Stimulated activated CD4-positive, alpha-beta T cell treated with anti-CD3 and anti-CD28 coated beads, TNF-alpha, amount 100 ng/mL, for 4 hours (primary cell): ENCODE measurements around the gene DUSP1.

Experiments
- DNase-seq, 3 experiments: peaks; one replicate each; pipeline ENCODE4 v3.0.0-alpha.2; 2020; ENCODE audit warnings: low read depth in 3 of 3

Gene DUSP1

GRCh38 chr5:172743112-172743959 is 27.7 kb downstream of the DUSP1 start:
- DNase-seq = no peak

GRCh38 chr5:172741206-172741582 is 29.8 kb downstream of the DUSP1 start:
- DNase-seq = no peak

DNA sequence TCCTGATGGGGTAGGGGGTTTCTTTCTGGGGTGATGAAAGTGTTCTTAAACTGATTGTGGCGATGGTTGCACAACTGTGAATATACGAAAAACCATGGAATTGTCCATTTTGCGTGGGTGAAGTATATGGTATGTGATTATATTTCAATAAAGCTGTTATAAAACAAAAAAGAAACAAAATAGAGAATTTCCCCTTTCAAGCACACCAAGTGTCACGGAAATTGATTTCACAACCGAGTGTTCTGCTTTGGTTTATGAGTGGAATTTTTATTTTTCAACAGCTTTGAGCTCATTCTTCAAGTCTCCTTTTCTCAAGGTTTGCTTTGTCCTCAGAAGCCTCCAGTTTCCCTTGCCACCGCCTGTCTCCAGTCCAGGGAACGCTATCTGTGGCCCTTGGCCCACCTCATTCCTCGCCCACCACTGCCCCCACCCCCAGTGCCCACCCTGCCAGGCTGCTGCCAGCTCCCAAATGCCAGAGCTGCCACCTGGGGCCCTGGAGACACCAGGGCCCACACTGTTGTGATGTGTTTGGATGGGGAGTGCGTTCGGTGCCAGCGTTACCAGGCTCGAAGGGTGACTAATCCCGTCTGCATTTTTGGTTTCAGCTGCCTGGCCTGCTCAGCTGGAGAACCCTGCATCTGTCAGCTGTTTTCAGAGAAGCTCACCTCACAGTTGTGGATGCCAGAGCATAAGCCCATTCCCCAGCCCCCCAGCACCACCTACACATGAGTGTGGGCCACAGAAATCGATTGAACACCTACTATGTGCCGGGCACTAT is 30.4 kb downstream of the DUSP1 start:
- no peak for DNase-seq

GRCh38 chr5:172739375-172739774 is 31.6 kb downstream of the DUSP1 start:
- no peak for DNase-seq

GRCh38 chr5:172736508-172737135 is 34.4 kb downstream of the DUSP1 start:
- no peak for DNase-seq

- no peak for DNase-seq
Observed at GRCh38 chr5:172735141-172735831, 35.7 kb downstream of the DUSP1 start.

DNA sequence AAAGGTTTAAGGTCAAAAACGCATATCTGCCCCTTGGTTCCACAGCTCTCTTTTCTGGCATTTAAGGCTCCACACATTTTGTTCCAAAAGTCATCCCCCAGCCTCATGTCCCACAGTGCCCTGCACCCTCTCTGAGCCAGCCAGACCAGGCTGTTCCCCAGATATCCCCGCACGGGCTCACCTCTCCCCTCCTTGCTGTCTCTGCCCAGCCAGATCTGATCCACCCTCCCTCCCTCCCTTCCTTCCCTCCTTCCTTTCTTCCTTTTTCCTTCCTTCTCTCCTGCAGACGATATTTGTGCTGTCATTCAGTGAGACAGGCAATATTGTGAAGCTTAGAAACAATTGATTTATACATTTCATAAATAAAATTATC is 37.0 kb downstream of the DUSP1 start:
- DNase-seq = no peak

DNA sequence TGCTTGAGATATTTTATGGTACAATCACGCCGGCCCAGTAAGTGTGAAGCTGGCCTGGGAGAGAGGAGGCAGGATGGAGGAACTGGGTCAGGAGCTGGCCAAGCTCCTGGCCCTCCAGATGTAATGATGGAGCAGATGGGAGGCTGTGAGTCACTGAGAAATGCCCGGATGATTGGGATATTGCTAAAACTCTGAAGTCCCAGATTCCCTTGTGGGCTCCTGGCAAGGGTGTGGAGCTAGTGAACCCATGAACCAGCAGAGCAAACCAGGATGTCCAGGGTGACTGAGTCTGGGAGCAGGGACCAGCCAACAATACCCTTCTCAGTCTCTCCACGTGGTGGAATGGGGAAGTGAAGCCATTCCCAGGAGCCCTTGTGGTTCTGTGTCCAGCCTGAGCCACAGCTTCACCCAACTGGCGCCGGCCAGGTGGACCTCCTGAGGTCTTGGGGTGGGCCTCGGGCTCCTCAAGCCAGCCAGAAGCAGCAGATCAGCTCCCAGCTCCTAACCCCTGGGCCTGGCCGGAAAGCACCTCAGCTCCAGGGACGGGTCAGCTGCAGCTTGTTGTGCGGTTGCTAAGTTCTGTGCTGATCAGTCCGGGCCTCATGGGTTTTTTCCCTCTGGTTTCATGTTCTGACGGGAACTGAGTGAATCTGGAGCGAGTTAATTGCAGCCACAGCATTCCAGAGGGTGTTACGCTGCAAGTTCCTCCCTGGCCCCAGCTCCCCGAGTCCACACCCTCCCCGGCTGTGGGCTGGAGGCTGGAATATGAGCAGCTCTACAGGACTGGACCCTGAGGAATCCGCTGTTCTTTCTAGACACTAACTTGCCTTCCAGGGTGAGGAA is 37.6 kb downstream of the DUSP1 start:
- no peak for DNase-seq

DNA sequence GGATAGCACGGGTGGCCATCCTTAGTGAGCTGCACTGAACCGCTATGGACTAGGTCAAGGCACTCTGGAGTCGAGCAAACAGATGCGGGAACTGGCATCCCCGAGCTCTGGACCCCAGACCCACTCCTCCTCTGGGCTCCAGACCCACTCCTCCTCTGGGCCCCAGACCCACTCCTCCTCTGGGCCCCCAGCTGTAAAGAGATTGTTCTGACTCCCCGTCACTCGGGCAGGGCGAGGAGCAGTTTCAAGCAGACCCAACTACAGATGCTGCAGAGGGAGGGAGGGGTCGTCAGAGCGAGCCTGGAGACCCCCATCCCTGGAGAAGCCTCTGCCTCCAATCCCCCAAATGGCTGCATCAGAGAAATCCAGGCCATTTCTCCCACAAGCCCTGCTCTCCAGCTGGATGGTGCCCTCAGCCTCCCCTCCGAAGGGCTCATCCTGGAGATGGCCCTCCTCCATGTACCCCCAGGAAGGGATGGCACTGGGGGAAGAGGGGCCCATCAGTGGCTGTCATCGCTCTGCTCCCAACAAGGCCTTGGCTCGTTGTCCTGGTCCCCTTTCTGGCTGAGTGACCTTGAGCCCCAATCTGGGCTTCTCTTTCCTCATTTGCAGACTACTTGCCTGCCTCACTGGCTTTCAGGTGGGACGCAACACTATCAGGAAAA is 38.7 kb downstream of the DUSP1 start:
- DNase-seq = no peak

- DNase-seq = no peak
Observed at GRCh38 chr5:172731680-172732074, 39.3 kb downstream of the DUSP1 start.

GRCh38 chr5:172730981-172731679 is 39.9 kb downstream of the DUSP1 start:
- no peak for DNase-seq

GRCh38 chr5:172730222-172730621 is 40.8 kb downstream of the DUSP1 start:
- no peak for DNase-seq

- DNase-seq = no peak
Observed at GRCh38 chr5:172729588-172729987, 41.4 kb downstream of the DUSP1 start.

DNA sequence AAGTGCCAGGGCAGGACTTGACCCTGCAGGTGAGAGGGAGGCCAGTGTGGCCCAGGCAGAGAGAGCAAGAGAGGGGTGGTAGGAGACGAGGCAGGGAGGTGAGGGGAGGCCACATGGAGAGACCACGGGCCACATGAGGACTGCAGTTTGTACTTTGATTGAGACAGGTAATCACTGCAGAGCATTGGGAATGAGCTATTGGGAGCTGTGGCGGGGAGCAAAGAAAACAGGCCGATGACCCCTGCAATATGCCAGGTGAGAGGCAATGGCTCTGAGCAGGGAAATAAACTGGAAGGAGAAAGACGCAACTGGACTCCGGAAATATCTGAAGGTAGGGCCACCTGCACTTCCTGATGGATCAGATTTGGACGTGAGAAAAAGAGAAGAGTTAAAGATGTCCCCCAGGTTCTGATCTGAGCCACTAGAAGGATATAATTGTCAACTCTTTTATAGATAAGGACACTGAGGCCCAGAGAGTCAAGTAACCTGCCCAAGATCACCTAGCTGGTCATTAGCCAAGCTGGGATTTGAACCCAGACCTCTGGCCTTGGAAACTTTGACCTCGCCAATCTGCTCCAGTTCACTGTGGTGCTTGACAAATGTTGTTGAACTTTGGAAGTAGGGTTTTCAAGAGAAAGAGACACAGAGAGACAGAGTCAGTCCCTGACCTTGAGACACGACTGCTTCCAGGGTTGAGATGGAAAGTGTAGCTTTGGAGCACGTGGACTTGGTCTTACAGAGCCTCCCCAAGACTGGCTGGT is 42.3 kb downstream of the DUSP1 start:
- no peak for DNase-seq

DNA sequence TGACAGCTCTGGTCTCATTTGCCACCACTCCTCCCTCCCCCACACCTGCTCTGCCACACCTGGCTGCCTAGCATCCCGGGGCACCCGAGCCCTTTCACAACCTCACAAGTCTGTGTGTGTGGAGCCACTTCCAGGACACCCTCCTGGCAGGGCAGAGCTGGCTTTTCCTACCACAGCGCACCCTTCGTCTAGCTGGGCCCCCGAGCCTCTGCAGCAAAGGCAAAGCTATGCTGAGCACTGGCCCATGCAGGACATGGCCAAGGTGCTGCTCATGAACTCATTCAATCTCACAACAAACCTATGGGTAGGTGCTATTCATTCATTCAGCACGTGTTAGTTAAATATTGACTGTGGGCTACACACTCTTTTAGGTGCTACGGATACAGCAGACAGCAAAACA is 43.4 kb downstream of the DUSP1 start:
- no peak for DNase-seq

- DNase-seq = no peak
Observed at GRCh38 chr5:172726966-172727365, 44.0 kb downstream of the DUSP1 start.

DNA sequence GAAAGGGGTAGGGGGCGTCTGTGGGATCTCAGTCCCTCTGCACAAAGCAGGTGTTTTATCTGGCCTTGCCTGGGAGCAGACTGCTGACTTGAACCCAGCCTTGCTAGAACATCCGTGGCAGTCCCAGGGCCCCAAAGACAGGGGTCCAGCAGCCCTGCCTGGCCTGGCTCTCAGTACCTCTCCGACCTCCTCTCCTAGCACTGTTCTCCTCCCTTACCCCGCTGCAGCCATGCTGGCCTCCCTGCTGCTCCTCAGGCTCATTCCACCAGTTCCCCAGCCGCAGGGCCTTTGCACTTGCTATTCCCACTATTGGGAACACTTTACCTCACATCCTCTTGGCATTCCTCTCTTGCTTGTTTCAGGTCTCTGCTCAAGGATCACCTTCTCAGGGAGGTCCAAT is 45.2 kb downstream of the DUSP1 start:
- no peak for DNase-seq

DNA sequence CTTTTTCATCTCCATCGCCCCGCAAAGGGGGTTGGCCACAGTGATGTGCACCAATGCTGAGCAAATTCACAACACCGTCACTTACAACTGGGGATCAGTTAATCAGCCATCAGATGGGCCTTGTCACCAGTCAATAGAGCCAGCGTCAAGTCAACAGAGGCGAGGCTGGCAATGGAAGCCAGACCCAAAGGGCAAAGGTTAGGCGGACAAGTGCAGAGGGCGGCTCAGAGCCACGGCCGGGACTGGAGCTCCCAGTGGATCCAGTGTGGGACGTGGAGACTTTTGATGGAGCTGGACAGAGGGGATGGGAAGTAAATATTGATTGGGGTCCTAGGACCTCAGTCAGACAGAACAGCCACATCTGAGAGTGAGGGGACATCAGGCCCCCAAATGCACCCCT is 45.7 kb downstream of the DUSP1 start:
- DNase-seq = no peak
